Heart right ventricle (tissue), 16 donors: ENCODE measurements around the gene SIDT2. TPM values are rescaled to one million over a fixed set of nuclear protein-coding genes. Genes with fewer than 3 reads are reported as not detected.

ENCODE experiments used
- ATAC-seq, 8 donors: fragments of 200-7000 bp; cut with Tn5 transposase; one replicate each; pipeline ENCODE4 v1.9.1; 2020; ENCODE audit warnings: mild to moderate bottlenecking in 8 of 8, moderate library complexity in 8 of 8, moderate number of reproducible peaks in 1 of 8
- DNase-seq, 2 donors: peaks; one replicate each; pipeline ENCODE4 v3.0.0-alpha.2; 2020
- H3K27ac ChIP-seq, 10 donors: fragments of 200-600 bp; sonication (generic) in 2 of 10; one replicate each; pipeline versions ENCODE4 v1.5.0 to v1.8.0; 2020 to 2022; ENCODE audit warnings: mild to moderate bottlenecking in 3 of 10
- H3K27me3 ChIP-seq, 7 donors: fragments of 200-600 bp; one replicate each; pipeline ENCODE4 v1.8.0; 2021 to 2022; ENCODE audit warnings: mild to moderate bottlenecking in 2 of 7
- H3K36me3 ChIP-seq, 9 donors: fragments of 200-600 bp; sonication (generic) in 1 of 9; one replicate each; pipeline versions ENCODE4 v1.5.0 to v1.8.0; 2020 to 2022; ENCODE audit warnings: mild to moderate bottlenecking in 2 of 9
- H3K4me1 ChIP-seq, 9 donors: fragments of 200-600 bp; sonication (generic) in 1 of 9; one replicate each; pipeline versions ENCODE4 v1.5.0 to v1.8.0; 2020 to 2022; ENCODE audit warnings: mild to moderate bottlenecking in 4 of 9
- H3K4me3 ChIP-seq, 10 donors: fragments of 200-600 bp; sonication (generic) in 2 of 10; one replicate each; pipeline versions ENCODE4 v1.5.0 to v1.8.0; 2020 to 2022; ENCODE audit warnings: mild to moderate bottlenecking in 7 of 10, moderate library complexity in 2 of 10
- H3K9me3 ChIP-seq, 11 donors: fragments of 200-600 bp in 10 of 11; sonication (generic) in 2 of 11; one replicate each; pipeline versions ENCODE4 v1.5.0 to v1.8.0; 2013 to 2022; ENCODE audit warnings: mild to moderate bottlenecking in 2 of 11, control low read depth in 1 of 11, moderate library complexity in 1 of 11
- WGBS, 2 donors: extraction: QIAGEN DNeasy Blood & Tissue Kit; methylation state at CpG; one replicate each; pipeline ENCODE4 v1.1.7; 2013; ENCODE audit warnings: inconsistent platforms in 1 of 2; 5-methylcytosine and 5-hydroxymethylcytosine counted together
- intact Hi-C, 10 donors: fragments of 100-400 bp; cut with DNase I; formaldehyde crosslinking; loops; one replicate each; pipeline versions ENCODE4 v1.11.1 to v1.14.2; 2022
- polyA plus RNA-seq, 2 donors: library from polyadenylated mRNA; stranded (reverse); fragments of 200-250 nt; gene quantifications; one replicate each; pipeline ENCODE4 v1.2.3, GENCODE V29; 2013
- total RNA-seq, 10 donors: library from RNA; stranded (reverse); fragmentation: NEBNext Ultra II Directional in 3 of 10; extraction: Animal tissue kit (Norgen Biotek cat#: 25700) in 3 of 10; gene quantifications; one replicate each; pipeline versions ENCODE4 v1.2.1 to v1.2.4, GENCODE V29; 2021 to 2023
- TF ChIP-seq, protein P1 (sequence below), 9 donors: fragments of 200-600 bp; sonication (generic) in 2 of 9; IDR thresholded peaks; one replicate each; pipeline versions ENCODE4 v1.5.0 to v1.8.0; 2021 to 2022; ENCODE audit warnings: antibody characterized with exemption in 9 of 9, mild to moderate bottlenecking in 5 of 9, moderate library complexity in 1 of 9
- donor health status: Arrhythmogenic right ventricular cardiomyopathy.
- donor health status: ischemic (EF 13 %, LVEDD 7.1; RV severe dilation, severe dysfunction).
- donor health status: healthy with polysubstance abuse.
- donor health status: DM: no; HTN: yes; CAD: no.
- donor health status: DM: no; HTN: no; CAD: no.
- donor health status: ischemic (EF 25% LVEDD 6.9; RV normal size, moderate dysfunction).
- donor health status: ischemic (EF 25% LVEDD 5.7; RV mildly dilated, moderate dysfunction).
- donor health status: healthy.
- donor health status: DM: yes; HTN: yes; CAD: no.
- donor health status: Ischemic cardiomyopathy.
- donor health status: ischemic (EF 35%, LVEDD 5.7; RV mildly dilated, moderate dysfunction).
- donor health status: nonischemic (EF 11% LVEDD 7.7; RV severe dilation, severe dysfunction).
- donor health status: DM: yes; HTN: yes; CAD: no.
- donor health status: PGD.
- donor health status: ischemic (EF 29% LVEDD 5.4; RV normal size, mild dysfunction).
- donor health status: nonischemic (EF 23%, LVEDD 6.1; RV moderate dilation, normal function).

The SIDT2 gene
- total and polyA plus RNA-seq, 12 donors = 13.0 to 33.6 (median 22.0) TPM

DNA sequence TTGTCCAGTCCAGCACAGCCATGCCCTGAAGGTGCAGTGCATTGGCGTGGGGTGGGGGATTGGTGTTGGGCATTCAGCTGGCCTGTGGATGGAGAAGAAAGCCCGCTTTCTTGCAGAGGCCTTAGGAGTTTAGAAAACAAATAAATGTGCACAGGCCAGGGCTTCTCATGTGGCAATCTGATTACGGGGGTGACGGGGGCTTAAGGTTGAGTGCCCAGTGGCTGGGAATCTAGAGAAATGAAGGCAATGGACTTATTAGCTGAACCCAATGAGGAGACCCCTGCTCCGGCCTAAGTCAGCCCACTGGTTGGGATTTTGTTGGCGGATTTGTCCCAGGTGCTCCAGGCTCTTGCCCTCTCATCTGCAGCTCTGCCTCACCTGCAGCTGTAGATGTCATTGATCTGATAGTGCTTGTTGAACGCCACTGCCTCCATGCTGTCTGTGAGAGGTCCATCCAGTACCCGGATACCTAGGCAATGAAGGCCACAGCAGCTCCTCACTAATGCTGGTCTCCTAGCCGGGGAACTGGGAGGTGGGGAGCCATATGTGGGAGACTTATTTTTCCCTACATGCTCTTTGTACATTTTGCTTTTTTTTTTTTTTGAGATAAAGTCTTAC is 47.1 kb downstream of the SIDT2 start:
- H3K9me3 ChIP-seq = no peaks in the 10 kb centered on the region
- H3K27ac ChIP-seq = no peak overlapping the region
- TF ChIP-seq, protein P1, sequence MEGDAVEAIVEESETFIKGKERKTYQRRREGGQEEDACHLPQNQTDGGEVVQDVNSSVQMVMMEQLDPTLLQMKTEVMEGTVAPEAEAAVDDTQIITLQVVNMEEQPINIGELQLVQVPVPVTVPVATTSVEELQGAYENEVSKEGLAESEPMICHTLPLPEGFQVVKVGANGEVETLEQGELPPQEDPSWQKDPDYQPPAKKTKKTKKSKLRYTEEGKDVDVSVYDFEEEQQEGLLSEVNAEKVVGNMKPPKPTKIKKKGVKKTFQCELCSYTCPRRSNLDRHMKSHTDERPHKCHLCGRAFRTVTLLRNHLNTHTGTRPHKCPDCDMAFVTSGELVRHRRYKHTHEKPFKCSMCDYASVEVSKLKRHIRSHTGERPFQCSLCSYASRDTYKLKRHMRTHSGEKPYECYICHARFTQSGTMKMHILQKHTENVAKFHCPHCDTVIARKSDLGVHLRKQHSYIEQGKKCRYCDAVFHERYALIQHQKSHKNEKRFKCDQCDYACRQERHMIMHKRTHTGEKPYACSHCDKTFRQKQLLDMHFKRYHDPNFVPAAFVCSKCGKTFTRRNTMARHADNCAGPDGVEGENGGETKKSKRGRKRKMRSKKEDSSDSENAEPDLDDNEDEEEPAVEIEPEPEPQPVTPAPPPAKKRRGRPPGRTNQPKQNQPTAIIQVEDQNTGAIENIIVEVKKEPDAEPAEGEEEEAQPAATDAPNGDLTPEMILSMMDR (IDR thresholded peaks at IDR 0.05) = no peak
- H3K27me3 ChIP-seq = no peaks in the 10 kb centered on the region
- peaks cover 16 to 41% (median 26%) of the 10 kb centered on the region in 9 donors for H3K4me1 ChIP-seq
- H3K36me3 ChIP-seq = peaks cover 0 to 98% (median 55%) of the 10 kb centered on the region in 9 donors
- H3K4me3 ChIP-seq = no peak overlapping the region
- intact Hi-C loops = loop anchor here (2.0 to 10.0 kb wide), 17 partner anchors 43 to 493 kb away; partner anchors contain the start of genes ZPR1 (in 4 of the 10), APOA5 (in 3 of the 10) and PAFAH1B2 (in 2 of the 10)
- DNase-seq (no peak), ATAC-seq (no peak)
- WGBS, 2 donors = 94% methylated on average over 9 of the region's 9 CpGs

DNA sequence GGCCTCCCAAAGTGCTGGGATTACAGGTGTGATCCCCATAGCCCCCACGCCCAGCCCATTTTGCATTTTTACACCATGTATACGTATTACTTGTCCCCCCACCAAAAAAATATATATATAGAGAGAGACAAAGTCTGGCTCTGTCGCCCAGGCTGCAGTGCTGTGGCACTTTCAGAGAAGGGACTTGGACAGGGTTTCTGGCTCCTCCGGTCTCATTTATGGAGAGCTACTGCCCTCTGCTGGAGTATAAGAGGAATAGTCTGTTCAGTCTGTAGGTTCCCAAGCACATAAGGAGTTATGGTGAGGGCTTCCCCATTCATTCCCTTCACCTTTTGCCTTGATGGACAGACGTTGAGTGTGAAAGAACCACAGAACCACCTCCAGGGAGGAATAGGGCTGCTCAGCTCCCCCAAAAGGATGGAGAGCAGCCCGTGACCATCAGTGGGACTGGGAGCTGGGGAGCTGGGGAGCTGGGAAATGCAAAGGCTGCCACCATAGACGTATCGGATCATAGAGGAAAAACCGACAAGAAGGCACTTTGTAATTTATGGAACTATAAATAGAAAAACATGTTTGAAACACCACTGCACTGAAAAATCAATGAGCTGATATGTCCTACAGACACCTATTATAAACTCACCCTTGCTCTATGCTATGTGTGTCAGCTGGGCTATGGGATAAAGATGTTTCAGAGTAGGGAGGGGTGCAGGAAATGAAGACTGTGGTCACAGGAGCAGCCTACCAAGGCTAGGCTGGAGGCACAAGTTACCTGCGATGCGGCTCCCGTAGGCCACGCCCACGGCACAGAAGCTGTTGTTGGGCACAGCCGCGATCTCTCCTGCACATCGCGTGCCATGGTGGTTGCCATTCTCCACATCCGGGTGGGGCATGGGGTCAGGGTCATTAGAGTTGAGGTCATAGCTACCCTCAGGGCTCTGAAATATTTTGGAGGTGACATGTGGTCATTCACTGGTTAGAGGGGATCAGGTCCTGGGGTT is 48.1 kb downstream of the SIDT2 start:
- Histone ChIP-seq H3K36me3 (peaks cover 0 to 87% (median 55%) of the 10 kb centered on the region in 9 donors), H3K4me1 (peaks cover 14 to 40% (median 26%) of the 10 kb centered on the region in 9 donors), H3K9me3 (no peaks in the 10 kb centered on the region), H3K27ac (peak overlapping the region in 1 of 10 donors; percentile 38), H3K27me3 (no peaks in the 10 kb centered on the region), H3K4me3 (no peak overlapping the region)
- ATAC-seq = peak; percentile 58 to 81 (median 71)
- intact Hi-C loops = loop anchor here (2.0 to 10.0 kb wide), 17 partner anchors 44 to 494 kb away; partner anchors contain the start of genes ZPR1 (in 4 of the 10), APOA5 (in 3 of the 10) and PAFAH1B2 (in 2 of the 10)
- 61 to 67% methylated on average over 19 of the region's 19 CpGs for WGBS, 2 donors
- DNase-seq = peak in 1 of 2 donors; percentile 58
- TF ChIP-seq, protein P1 (IDR thresholded peaks at IDR 0.05) = peak; percentile 71 to 90 (median 83)

DNA sequence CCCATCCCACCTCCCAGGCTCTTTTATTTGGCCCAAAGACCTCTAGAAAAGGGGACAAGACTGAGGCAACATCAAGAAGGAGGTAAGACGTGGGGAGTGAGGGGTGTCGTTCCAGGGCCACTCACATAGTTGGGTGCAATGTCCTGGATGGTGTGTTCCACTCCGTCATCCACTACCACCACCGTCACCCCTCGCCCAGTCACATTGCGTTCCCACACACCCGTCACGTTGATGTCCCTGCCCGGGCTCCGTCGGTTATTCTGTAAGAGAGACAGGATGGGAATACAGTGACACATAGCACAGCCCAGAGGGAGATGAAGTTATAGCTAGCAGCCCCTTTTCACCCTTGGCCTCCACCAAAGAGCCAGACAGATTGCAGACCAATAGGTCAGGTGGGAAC is 49.5 kb downstream of the SIDT2 start:
- H3K4me1 ChIP-seq = peaks cover 8 to 31% (median 19%) of the 10 kb centered on the region in 9 donors
- DNase-seq (no peak), ATAC-seq (no peak)
- intact Hi-C loops = loop anchor here in 9 of 10 donors (5.0 to 10.0 kb wide), 14 partner anchors 46 to 496 kb away; partner anchors contain the start of genes ZPR1 (in 3 of the 9), APOA5 (in 2 of the 9) and PAFAH1B2 (in 2 of the 9)
- TF ChIP-seq, protein P1 (IDR thresholded peaks at IDR 0.05) = no peak
- H3K36me3 ChIP-seq = peaks cover 0 to 73% (median 55%) of the 10 kb centered on the region in 9 donors
- no peaks in the 10 kb centered on the region for H3K27me3 ChIP-seq
- 93 to 94% methylated on average over 11 of the region's 11 CpGs for WGBS, 2 donors
- no peaks in the 10 kb centered on the region for H3K9me3 ChIP-seq
- H3K27ac ChIP-seq = no peak overlapping the region
- H3K4me3 ChIP-seq = no peak overlapping the region

DNA sequence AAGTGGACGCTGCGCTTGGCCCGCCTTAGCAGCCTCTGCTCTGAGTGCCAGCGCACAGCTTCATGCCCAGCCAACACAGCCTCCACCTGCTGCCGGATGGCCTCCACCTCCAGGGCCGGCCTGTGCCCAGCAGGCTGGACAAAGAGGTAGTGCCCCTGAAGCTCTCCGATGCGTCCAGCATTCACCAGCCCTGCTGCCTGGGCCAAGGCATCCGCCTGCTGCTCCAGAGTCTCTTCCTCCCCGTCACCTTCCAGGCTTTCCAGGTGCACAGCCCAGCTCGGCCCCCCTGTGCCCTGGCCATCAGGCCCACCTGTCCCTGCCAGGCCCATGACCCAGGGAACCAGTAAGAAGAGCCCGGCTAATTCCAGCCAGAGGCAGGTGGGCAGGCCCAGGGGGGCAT is 50.9 kb downstream of the SIDT2 start:
- no peaks in the 10 kb centered on the region for H3K27me3 ChIP-seq
- intact Hi-C loops = loop anchor here in 9 of 10 donors (5.0 to 10.0 kb wide), 14 partner anchors 47 to 497 kb away; partner anchors contain the start of genes ZPR1 (in 3 of the 9), APOA5 (in 2 of the 9) and PAFAH1B2 (in 2 of the 9)
- no peak for DNase-seq

More for the DNA sequence above, 50.9 kb downstream of the SIDT2 start:
- Histone ChIP-seq H3K36me3 (peaks cover 0 to 60% (median 44%) of the 10 kb centered on the region in 9 donors), H3K4me3 (no peak overlapping the region), H3K4me1 (peaks cover 8 to 41% (median 30%) of the 10 kb centered on the region in 9 donors), H3K27ac (peak overlapping the region in 1 of 10 donors; percentile 96), H3K9me3 (no peaks in the 10 kb centered on the region)
- ATAC-seq = no peak
- 93 to 94% methylated on average over 12 of the region's 12 CpGs for WGBS, 2 donors
- TF ChIP-seq, protein P1 (IDR thresholded peaks at IDR 0.05) = no peak
